Loucy (cell line): ENCODE measurements around the gene CBX8.

Experiments used
- H2AFZ ChIP-seq: fragments of 200-600 bp; sonication (generic); 2 replicates; pipeline ENCODE4 v1.6.0; 2016; ENCODE audit warnings: antibody characterized with exemption, mild to moderate bottlenecking, low read length, moderate library complexity
- H3F3A ChIP-seq: fragments of 200-600 bp; 2 replicates; pipeline ENCODE4 v1.6.0; 2016; ENCODE audit warnings: antibody characterized with exemption, low read depth, mild to moderate bottlenecking
- H3K27me3 ChIP-seq: fragments of 200-600 bp; sonication (generic); 2 replicates; pipeline ENCODE4 v1.6.1; 2014; ENCODE audit warnings: low read length, mild to moderate bottlenecking; ENCODE audit not compliant: insufficient read depth, poor library complexity, severe bottlenecking
- H3K36me3 ChIP-seq: fragments of 200-600 bp; sonication (generic); 2 replicates; pipeline ENCODE4 v1.6.1; 2016; ENCODE audit warnings: low read length; ENCODE audit not compliant: insufficient read depth
- H3K4me1 ChIP-seq: fragments of 200-600 bp; sonication (generic); 2 replicates; pipeline ENCODE4 v1.5.1; 2014; ENCODE audit warnings: low read length, mild to moderate bottlenecking; ENCODE audit not compliant: insufficient read depth, poor library complexity, severe bottlenecking
- H3K4me2 ChIP-seq: fragments of 200-600 bp; sonication (generic); 2 replicates; pipeline ENCODE4 v1.6.0; 2014; ENCODE audit warnings: antibody characterized with exemption, low read length, low read depth, mild to moderate bottlenecking; ENCODE audit not compliant: poor library complexity, severe bottlenecking
- H3K4me3 ChIP-seq: fragments of 200-600 bp; sonication (generic); 2 replicates; pipeline ENCODE4 v1.5.1; 2014; ENCODE audit warnings: low read length, mild to moderate bottlenecking, mixed read lengths; ENCODE audit not compliant: poor library complexity, severe bottlenecking
- H3K79me2 ChIP-seq: fragments of 200-600 bp; sonication (generic); 2 replicates; pipeline ENCODE4 v1.6.1; 2014; ENCODE audit warnings: low read length; ENCODE audit not compliant: insufficient read depth
- H3K9ac ChIP-seq: fragments of 200-600 bp; sonication (generic); 2 replicates; pipeline ENCODE4 v1.6.0; 2014; ENCODE audit warnings: mild to moderate bottlenecking, low read depth, low read length, moderate library complexity; ENCODE audit not compliant: poor library complexity, severe bottlenecking
- H3K9me2 ChIP-seq: fragments of 200-600 bp; sonication (generic); replicated peaks from 2 replicates; pipeline ENCODE4 v1.6.1; 2016; ENCODE audit warnings: low read depth, low read length, mixed read lengths
- H3K9me3 ChIP-seq: fragments of 200-600 bp; sonication (generic); 2 replicates; pipeline ENCODE4 v1.6.1; 2014; ENCODE audit warnings: mild to moderate bottlenecking, antibody characterized with exemption, low read length, low read depth; ENCODE audit not compliant: insufficient read depth
- H4K20me1 ChIP-seq: fragments of 200-600 bp; sonication (generic); 2 replicates; pipeline ENCODE4 v1.6.0; 2014; ENCODE audit warnings: antibody characterized with exemption, low read length, mild to moderate bottlenecking; ENCODE audit not compliant: insufficient read depth, poor library complexity, severe bottlenecking
- CTCF ChIP-seq: fragments of 200-600 bp; sonication (generic); conservative IDR thresholded peaks from 2 replicates; pipeline ENCODE4 v1.5.1; 2014; ENCODE audit warnings: mild to moderate bottlenecking, antibody characterized with exemption, low read length
- EZH2phosphoT487 ChIP-seq: fragments of 200-600 bp; IDR thresholded peaks from 2 replicates; pipeline ENCODE4 v1.6.1; 2018; ENCODE audit warnings: antibody characterized with exemption, mild to moderate bottlenecking, moderate library complexity, borderline replicate concordance

Gene CBX8

GRCh38 chr17:79809530-79810129 lies 12.8 kb upstream of the CBX8 start:
- Histone ChIP-seq H3K27me3 (no peaks in the 10 kb centered on the region), H3K4me3 (peak overlapping the region; percentile 63), H2AFZ (no peak overlapping the region), H3K9me3 (no peaks in the 10 kb centered on the region), H4K20me1 (no peaks in the 10 kb centered on the region), H3K9ac (peak overlapping the region; percentile 56), H3F3A (0 out of 2 replicates have a peak, but pooled peaks cover 6% of the 10 kb centered on the region), H3K36me3 (no peaks in the 10 kb centered on the region), H3K79me2 (peaks cover 23% of the 10 kb centered on the region; the same call in 1 of the 2 replicates), H3K4me1 (peaks cover 53% of the 10 kb centered on the region), H3K9me2 (no peaks in the 10 kb centered on the region), H3K4me2 (peak overlapping the region; percentile 34)
- TF ChIP-seq EZH2phosphoT487, result no peak

- no peak overlapping the region for H2AFZ ChIP-seq
- peaks cover 49% of the 10 kb centered on the region for H3K4me1 ChIP-seq
- H3K36me3 ChIP-seq, result no peaks in the 10 kb centered on the region
- H3K9me3 ChIP-seq, result no peaks in the 10 kb centered on the region
- no peaks in the 10 kb centered on the region for H3K9me2 ChIP-seq
- peak overlapping the region; percentile 51 for H3K9ac ChIP-seq
- H3K79me2 ChIP-seq, result peaks cover 22% of the 10 kb centered on the region; the same call in 1 of the 2 replicates
- 0 out of 2 replicates have a peak, but pooled peaks cover 6% of the 10 kb centered on the region for H3F3A ChIP-seq
- TF ChIP-seq CTCF (peak; percentile 68), EZH2phosphoT487 (no peak)
- H4K20me1 ChIP-seq, result no peaks in the 10 kb centered on the region
- H3K4me2 ChIP-seq, result peak overlapping the region; percentile 34
- no peaks in the 10 kb centered on the region for H3K27me3 ChIP-seq
- H3K4me3 ChIP-seq, result peak overlapping the region; percentile 63
Observed at GRCh38 chr17:79808763-79809529, 12.1 kb upstream of the CBX8 start.

GRCh38 chr17:79806863-79807720 lies 10.2 kb upstream of the CBX8 start:
- Histone ChIP-seq H2AFZ (no peak overlapping the region), H3K36me3 (no peaks in the 10 kb centered on the region), H3K79me2 (peaks cover 32% of the 10 kb centered on the region), H3K9ac (no peak overlapping the region), H3K27me3 (no peaks in the 10 kb centered on the region), H3K9me2 (no peaks in the 10 kb centered on the region), H4K20me1 (no peaks in the 10 kb centered on the region), H3F3A (0 out of 2 replicates have a peak, but pooled peaks cover 6% of the 10 kb centered on the region), H3K9me3 (no peaks in the 10 kb centered on the region), H3K4me2 (peak overlapping the region; percentile 94), H3K4me3 (no peak overlapping the region), H3K4me1 (peaks cover 59% of the 10 kb centered on the region)
- TF ChIP-seq CTCF (peak; percentile 25; the same call in 1 of the 2 replicates), EZH2phosphoT487 (no peak)
